GF-D8 (cell line): ENCODE measurements around the gene ZNF700.
A peak's percentile ranks its signal among the peaks of the same experiment; 100 is the strongest.
"Not testable (repeated sequence)": the region's sequence is repeated elsewhere in the genome, so short reads cannot be mapped to it uniquely, and the experiment has no call there.

ENCODE experiments used
- DNase-seq: peaks from one replicate; lab custom pipeline; 2025; lab: John Stamatoyannopoulos, UW

The ZNF700 gene

GRCh38 chr19:11924886-11925650 is at the start of gene ZNF700:
Gene ZNF700, plus strand, starts transcription at chr19:11925107. Its CDS starts 104 bp downstream, at chr19:11925211.
- DNase-seq = peak; percentile 87

DNA sequence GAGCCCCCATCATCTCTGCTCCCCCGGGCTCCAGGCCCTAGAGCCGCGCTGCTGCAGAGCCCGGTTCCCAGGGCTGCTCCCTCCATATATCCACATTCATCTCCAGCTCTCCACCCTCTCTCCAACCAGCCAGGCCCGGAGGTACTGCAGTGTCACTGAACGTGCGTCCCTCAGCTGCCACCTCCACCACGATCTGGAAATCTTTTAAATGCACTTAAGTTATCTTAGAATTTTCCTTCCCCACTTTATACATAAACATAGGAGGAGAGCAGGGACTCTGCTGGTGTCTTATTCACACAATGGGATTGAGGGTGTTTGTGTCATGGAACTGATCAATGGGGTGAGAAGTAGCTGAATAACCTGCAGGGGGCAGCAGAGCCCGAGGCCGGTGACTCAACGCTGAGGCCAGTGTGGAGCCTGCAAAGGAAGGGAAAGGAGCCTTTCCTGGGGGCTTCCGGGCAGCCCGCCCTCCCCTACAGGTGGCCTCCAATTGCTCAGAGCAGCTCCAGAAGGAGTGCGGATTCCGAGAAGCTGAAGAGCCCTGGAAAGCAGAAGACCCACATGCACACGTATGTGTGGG is 45.1 kb upstream of the ZNF700 start:
- DNase-seq = not testable (repeated sequence)

DNA sequence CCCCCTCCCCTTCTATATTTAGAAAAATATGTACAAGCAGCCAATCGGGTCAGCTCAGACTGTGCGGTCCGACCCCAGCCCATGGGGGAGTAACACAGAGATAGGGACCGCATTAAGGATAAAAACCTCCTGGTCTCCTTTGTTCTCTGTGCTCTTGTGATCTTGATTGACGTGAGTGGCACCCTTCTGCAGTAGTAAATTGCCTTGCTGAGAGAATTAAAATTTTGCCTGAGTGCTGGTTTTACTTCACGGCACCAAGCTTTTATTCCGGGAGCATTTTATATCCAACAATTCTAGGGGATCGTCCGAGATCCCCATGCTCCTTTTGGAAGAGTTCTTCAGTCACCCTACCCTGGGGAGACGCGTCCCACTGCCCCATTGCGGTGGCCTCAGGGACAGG is 44.3 kb upstream of the ZNF700 start:
- DNase-seq = no peak

GRCh38 chr19:11881151-11881800 is 43.6 kb upstream of the ZNF700 start:
- peak; percentile 14 for DNase-seq

DNA sequence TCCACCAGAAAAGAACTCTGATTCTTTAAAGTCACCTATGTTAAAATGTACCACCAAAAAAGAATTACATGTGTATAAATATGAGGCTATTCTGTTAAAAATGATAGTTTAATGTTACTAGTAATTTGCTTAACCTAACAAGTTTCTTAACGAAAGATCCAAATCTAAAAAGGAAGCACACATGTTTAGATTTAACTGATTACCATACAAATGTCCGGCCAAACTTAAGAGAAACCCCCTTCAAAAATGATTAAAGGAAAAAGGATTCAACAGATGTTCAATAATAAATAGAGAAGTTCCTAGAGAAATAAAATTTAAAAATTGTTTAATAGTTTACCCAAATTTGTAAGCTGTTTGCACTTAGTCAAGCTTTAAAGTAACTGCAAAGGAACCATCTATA is 42.3 kb upstream of the ZNF700 start:
- DNase-seq = no peak

DNA sequence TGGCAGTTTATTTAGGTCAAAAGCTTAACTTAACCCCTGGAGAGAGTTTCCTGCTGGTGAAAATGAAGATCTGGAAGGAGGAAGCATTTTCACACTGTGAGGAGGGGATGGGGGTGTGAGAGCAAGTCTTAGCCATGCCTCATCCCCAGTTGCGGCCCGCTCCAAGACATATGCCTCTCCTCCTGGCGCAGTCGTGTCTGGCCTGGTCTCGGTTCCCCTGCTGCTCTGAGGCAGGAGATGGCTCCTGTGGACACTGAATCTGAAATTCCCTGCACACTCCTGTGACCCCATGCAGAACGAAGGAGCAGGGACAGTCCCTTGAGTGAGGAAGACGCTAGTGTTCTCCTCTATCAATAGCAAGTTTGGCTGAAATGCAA is 37.7 kb upstream of the ZNF700 start:
- no peak for DNase-seq

DNA sequence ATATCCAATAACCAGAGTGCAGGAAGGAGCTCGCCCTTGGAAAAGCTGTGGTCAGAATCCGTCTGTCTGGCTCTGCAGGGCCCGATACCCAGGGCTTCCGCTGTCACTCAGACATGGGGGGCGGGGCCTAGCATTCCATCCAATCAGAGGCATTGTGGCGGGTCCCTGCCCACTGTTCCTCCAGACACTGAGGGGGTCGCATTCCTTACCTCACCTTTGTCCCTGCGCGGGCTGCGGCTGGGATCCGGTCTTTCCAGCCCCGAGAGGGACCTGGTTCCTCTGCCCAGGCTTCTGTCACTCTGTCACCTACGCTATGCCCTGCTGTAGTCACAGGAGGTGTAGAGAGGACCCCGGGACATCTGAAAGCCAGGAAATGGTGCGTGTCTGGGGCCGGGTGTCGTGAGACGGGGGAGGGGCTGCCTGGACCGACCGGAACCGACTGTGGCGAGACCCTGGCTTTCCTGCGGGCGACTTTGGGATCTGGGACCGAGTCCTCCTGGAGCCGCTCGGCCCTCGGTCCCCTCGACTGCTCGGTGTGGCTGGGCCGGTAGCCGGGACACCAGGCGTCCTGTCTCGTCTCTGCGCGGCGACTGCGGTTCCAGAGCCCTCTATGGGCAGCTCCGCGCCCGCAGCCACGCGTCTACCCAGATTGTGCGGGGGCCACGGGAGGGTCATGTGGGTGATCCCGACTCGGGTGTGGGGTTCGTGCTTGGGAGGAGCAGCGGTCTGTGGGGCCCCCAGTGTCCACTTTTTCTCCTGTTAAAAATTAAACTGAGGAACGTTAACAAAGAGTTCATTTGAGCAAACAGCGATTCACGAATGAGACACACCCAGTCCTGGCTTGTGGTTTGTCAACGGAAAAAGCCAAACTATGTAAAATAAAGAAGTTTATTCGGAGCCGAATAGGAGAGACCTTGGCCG is 37.0 kb upstream of the ZNF700 start, which contains the start of gene ZNF69:
Gene ZNF69, plus strand, starts transcription at position 172 of the 921 bp plus-strand sequence. Its CDS starts 142 bp downstream, at position 314.
- DNase-seq = peak; percentile 39

GRCh38 chr19:11889901-11890300 is 35.0 kb upstream of the ZNF700 start:
- DNase-seq = not testable (repeated sequence)

DNA sequence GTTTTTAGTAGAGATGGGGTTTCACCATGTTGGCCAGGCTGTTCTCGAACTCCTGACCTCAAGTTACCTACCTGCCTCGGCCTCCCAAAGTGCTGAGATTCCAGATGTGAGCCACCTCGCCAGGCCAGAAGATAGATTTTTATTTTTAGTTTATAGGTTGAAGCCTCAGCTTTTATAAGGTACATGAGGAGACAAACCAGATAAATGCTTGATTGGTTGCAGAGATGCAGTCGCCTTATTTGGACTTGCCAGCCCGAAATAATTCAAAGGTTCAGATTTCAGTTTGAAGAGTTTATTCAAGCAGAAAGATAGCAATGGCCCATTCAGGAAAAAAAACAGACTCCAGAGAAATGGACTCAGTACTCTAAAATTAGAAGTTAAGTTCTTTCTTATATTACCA is 34.3 kb upstream of the ZNF700 start:
- DNase-seq = no peak

DNA sequence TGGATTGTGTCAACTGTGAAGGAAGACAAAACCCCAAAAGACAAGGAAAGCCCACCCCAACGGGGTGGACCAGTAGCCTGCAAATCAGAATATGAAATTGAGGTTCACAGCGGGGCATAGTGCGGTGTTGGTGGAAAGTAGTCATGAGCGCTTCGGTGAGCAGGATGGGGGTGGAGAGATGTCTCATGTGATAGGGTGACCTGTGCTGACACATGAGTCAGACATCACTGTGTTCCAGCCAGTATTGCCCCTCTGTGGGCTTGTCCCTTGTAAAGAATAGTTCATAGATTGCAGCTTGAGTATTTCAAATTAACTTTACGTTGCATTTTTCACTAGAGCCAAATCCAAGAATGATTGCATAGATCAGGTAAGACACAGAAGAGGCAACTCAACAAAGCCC is 30.1 kb upstream of the ZNF700 start:
- DNase-seq = no peak

GRCh38 chr19:11902228-11902627 is 22.7 kb upstream of the ZNF700 start:
- no peak for DNase-seq

DNA sequence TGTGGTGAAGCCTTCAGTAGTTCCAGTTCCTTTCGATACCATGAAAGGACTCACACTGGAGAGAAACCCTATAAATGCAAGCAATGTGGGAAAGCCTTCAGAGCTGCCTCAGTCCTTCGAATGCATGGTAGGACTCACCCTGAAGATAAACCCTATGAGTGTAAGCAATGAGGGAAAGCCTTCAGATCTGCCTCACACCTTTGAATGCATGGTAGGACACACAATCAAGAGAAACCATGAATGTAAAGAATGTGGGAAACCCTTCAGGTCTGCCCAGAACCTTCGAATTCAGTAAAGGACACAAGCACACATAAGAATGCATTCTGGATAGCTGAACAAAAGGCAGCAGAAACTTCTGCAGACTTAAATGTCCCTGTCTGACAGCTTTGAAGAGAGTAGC is 19.0 kb upstream of the ZNF700 start:
- no peak for DNase-seq

DNA sequence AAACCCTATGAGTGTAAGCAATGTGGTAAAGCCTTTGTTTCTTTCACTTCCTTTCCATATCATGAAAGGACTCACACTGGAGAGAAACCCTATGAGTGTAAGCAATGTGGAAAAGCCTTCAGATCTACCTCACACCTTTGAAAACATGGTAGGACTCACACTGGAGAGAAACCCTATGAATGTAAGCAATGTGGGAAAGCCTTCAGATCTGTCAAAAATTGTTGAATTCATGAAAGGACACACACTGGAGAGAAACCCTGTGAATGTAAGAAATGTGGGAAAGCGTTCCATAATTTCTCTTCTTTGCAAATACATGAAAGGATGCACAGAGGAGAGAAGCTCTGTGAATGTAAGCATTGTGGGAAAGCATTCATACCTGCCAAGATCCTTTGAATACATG is 13.0 kb upstream of the ZNF700 start:
- DNase-seq = not testable (repeated sequence)

DNA sequence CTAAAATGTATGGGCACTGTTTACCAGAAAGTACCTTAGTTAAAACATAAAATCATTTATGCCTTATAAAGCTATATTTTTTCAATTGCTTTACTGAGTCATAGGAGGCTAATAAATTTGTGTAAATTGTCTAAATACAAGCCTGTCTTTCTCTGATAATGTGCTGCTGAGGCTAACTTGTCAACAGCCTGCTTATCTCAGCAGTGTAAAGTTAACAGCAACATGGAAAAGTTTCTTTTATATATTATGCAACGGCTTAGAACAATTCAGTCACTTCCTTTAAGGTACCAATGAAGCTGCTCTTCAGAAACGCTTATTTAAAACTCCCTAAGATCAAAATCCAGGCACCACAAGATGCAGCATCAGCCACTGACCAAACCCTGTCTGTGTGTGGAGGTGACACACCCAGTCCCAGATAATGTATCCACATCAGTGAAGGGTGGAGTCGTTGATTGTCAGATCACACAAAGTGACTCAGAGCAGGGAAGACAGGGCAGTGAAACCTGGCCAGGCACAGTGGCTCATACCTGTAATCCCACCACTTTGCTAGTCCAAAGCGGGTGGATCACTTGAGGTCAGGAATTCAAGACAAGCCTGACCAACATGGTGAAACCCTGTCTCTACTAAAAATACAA is 10.4 kb upstream of the ZNF700 start:
- DNase-seq = not testable (repeated sequence)

GRCh38 chr19:11921852-11922495 is 2.9 kb upstream of the ZNF700 start:
- no peak for DNase-seq

GRCh38 chr19:11925651-11926187 is 812 bp downstream of the ZNF700 start:
- not testable (repeated sequence) for DNase-seq

- no peak for DNase-seq
Observed at GRCh38 chr19:11927227-11927626, 2.3 kb downstream of the ZNF700 start.

DNA sequence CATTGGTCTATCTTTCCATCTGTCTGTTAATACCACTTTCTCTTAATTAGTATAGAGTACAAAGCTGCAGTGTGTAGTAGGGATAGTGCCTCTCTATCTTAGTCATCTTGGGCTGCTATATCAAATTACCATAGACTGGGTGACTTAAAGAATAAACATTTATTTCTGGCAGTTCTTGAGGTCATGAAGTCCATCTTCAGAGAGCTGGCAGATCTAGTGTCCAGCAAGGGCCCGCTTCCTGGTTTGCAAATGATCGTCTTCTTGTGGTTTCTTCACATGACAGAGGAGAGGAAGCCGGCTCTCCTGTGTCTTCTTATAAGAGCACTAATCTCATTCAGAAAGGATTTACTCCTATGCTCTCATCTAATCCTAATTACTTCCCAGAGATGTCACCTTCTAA is 6.1 kb downstream of the ZNF700 start:
- DNase-seq = no peak

- no peak for DNase-seq
Observed at GRCh38 chr19:11931513-11931912, 6.6 kb downstream of the ZNF700 start.

DNA sequence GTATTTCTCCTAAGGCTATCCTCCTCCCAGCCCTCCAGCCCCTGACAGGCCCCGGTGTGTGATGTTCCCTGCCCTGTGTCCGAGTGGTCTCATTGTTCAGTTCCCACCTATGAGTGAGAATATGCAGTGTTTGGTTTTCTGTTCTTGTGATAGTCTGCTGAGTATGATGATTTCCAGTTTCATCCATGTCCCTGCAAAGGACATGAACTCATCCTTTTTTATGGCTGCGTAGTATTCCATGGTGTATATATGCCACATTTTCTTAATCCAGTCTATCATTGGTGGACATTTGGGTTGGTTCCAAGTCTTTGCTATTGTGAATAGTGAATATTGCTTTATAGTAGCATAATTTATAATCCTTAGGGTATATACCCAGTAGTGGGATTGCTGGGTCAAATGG is 10.9 kb downstream of the ZNF700 start:
- DNase-seq = not testable (repeated sequence)

DNA sequence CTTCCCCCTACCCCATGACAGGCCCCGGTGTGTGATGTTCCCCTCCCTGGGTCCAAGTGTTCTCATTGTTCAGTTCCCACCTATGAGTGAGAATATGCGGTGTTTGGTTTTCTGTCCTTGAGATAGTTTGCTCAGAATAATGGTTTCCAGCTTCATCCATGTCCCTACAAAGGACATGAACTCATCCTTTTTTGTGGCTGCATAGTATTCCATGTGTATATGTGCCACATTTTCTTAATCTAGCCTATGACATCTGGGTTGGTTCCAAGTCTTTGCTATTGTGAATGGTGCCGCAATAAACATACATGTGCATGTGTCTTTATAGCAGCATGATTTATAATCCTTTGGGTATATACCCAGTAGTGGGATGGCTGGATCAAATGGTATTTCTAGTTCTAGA is 13.5 kb downstream of the ZNF700 start:
- DNase-seq = not testable (repeated sequence)
